CD4-positive, alpha-beta T cell treated with Interferon gamma for 1 hour (primary cell): ENCODE measurements around the gene ENKD1.
A peak's percentile ranks its signal among the peaks of the same experiment; 100 is the strongest.
"Not testable (repeated sequence)": the region's sequence is repeated elsewhere in the genome, so short reads cannot be mapped to it uniquely, and the experiment has no call there.

Source experiments
- DNase-seq: peaks from one replicate; pipeline ENCODE4 v3.0.0-alpha.2; 2020

The ENKD1 gene

GRCh38 chr16:67666559-67667452, at the start of gene ENKD1, which contains the start of gene C16orf86:
ENKD1 (minus strand) TSS chr16:67666750; CDS start chr16:67666442, 308 bp downstream.
C16orf86 (plus strand) TSS chr16:67666814; CDS start chr16:67666971, 157 bp downstream.
- DNase-seq, result peak; percentile 87

GRCh38 chr16:67716097-67716496, 49.5 kb upstream of the ENKD1 start:
- DNase-seq, result no peak

- no peak for DNase-seq
Observed at GRCh38 chr16:67714522-67714921, 48.0 kb upstream of the ENKD1 start.

- DNase-seq, result no peak
Observed at GRCh38 chr16:67713647-67714273, 47.2 kb upstream of the ENKD1 start.

GRCh38 chr16:67710607-67711006, 44.1 kb upstream of the ENKD1 start:
- DNase-seq, result no peak

GRCh38 chr16:67709050-67709449, 42.5 kb upstream of the ENKD1 start:
- no peak for DNase-seq

- DNase-seq, result no peak
Observed at GRCh38 chr16:67708368-67708771, 41.8 kb upstream of the ENKD1 start.

- no peak for DNase-seq
Observed at GRCh38 chr16:67707790-67708189, 41.2 kb upstream of the ENKD1 start.

- DNase-seq, result no peak
Observed at GRCh38 chr16:67707210-67707609, 40.7 kb upstream of the ENKD1 start.

- DNase-seq, result no peak
Observed at GRCh38 chr16:67704110-67704509, 37.6 kb upstream of the ENKD1 start.

GRCh38 chr16:67703626-67704025, 37.1 kb upstream of the ENKD1 start:
- no peak for DNase-seq

- DNase-seq, result no peak
Observed at GRCh38 chr16:67702130-67702529, 35.6 kb upstream of the ENKD1 start.

GRCh38 chr16:67701420-67701819, 34.9 kb upstream of the ENKD1 start:
- DNase-seq, result no peak

- no peak for DNase-seq
Observed at GRCh38 chr16:67699265-67699664, 32.7 kb upstream of the ENKD1 start.

GRCh38 chr16:67697422-67698185, 31.1 kb upstream of the ENKD1 start:
- no peak for DNase-seq

- no peak for DNase-seq
Observed at GRCh38 chr16:67694611-67695010, 28.1 kb upstream of the ENKD1 start.

- DNase-seq, result not testable (repeated sequence)
Observed at GRCh38 chr16:67693517-67694285, 27.2 kb upstream of the ENKD1 start.

GRCh38 chr16:67685388-67686112, 19.0 kb upstream of the ENKD1 start:
- no peak for DNase-seq

- no peak for DNase-seq
Observed at GRCh38 chr16:67683767-67684166, 17.2 kb upstream of the ENKD1 start.

GRCh38 chr16:67679935-67680897, 13.7 kb upstream of the ENKD1 start:
- no peak for DNase-seq
